Left lung (tissue), 10 donors: ENCODE data around the gene ERI3. TPM values are rescaled to one million over a fixed set of nuclear protein-coding genes. Genes with fewer than 3 reads are reported as not detected.

ENCODE experiments used
- ATAC-seq: fragments of 200-7000 bp; cut with Tn5 transposase; one replicate; pipeline ENCODE4 v1.9.1; 2020; ENCODE audit warnings: moderate library complexity
- DNase-seq, 4 donors: peaks; one replicate each; pipeline ENCODE4 v3.0.0-alpha.2; 2013 to 2020
- H3K27ac ChIP-seq, 2 donors: fragments of 200-600 bp; sonication (generic) in 1 of 2; one replicate each; pipeline versions ENCODE4 v1.5.0 to v1.8.0; 2020 to 2021
- H3K27me3 ChIP-seq, 2 donors: fragments of 200-600 bp; sonication (generic) in 1 of 2; one replicate each; pipeline versions ENCODE4 v1.5.0 to v1.8.0; 2020 to 2021
- H3K36me3 ChIP-seq, 2 donors: fragments of 200-600 bp; sonication (generic) in 1 of 2; one replicate each; pipeline versions ENCODE4 v1.5.0 to v1.8.0; 2020 to 2021
- H3K4me1 ChIP-seq, 2 donors: fragments of 200-600 bp; one replicate each; pipeline ENCODE4 v1.8.0; 2021
- H3K4me3 ChIP-seq, 2 donors: fragments of 200-600 bp; sonication (generic) in 1 of 2; one replicate each; pipeline versions ENCODE4 v1.5.0 to v1.8.0; 2020 to 2021; ENCODE audit warnings: mild to moderate bottlenecking in 1 of 2
- H3K9me3 ChIP-seq, 2 donors: fragments of 200-600 bp; sonication (generic) in 1 of 2; one replicate each; pipeline versions ENCODE4 v1.5.0 to v1.8.0; 2020 to 2021
- intact Hi-C, 2 donors: fragments of 100-400 bp; cut with DNase I; formaldehyde crosslinking; loops; one replicate each; pipeline versions ENCODE4 v1.11.2 to v1.14.2; 2022
- polyA plus RNA-seq, 6 donors: library from polyadenylated mRNA; unstranded; fragments of 120-200 nt; gene quantifications; one replicate each; pipeline ENCODE4 v1.2.1, GENCODE V29; 2013; ENCODE audit not compliant: insufficient read length in 6 of 6
- total RNA-seq, 2 donors: library from RNA; stranded (reverse); fragmentation: NEBNext Ultra II Directional; extraction: Animal tissue kit (Norgen Biotek cat#: 25700); gene quantifications; one replicate each; pipeline ENCODE4 v1.2.1, GENCODE V29; 2021
- TF ChIP-seq, protein P1 (sequence below), 2 donors: fragments of 200-600 bp; sonication (generic) in 1 of 2; IDR thresholded peaks; one replicate each; pipeline versions ENCODE4 v1.5.0 to v1.8.0; 2021; ENCODE audit warnings: antibody characterized with exemption in 2 of 2
- donor health status: DM: no; HTN: yes; CAD: no.
- donor health status: DM: no; HTN: no; CAD: no.

Gene ERI3
- total and polyA plus RNA-seq, 8 donors: 44.5 to 70.7 (median 65.3) TPM

DNA sequence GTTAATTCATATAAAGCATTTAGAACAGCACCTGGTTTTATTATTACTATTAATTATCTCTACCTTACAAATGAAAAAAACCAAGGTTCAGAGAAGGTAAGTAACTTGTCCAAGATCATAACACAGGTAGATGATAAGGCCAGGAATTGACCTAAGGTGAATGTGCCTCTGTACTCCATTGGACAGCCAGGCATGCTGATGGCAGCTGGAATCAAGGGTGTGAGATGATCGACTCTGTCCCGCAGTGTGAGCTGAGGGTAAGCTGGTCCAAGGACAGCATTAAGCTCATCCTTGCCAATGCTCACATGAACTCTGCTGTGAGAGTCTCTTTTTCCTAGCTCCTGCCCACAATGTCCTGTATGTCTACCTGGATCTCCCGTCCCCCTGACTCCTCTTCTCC is 83.4 kb downstream of the ERI3 start:
- no peaks in the 10 kb centered on the region for H3K27me3 ChIP-seq
- TF ChIP-seq, protein P1, sequence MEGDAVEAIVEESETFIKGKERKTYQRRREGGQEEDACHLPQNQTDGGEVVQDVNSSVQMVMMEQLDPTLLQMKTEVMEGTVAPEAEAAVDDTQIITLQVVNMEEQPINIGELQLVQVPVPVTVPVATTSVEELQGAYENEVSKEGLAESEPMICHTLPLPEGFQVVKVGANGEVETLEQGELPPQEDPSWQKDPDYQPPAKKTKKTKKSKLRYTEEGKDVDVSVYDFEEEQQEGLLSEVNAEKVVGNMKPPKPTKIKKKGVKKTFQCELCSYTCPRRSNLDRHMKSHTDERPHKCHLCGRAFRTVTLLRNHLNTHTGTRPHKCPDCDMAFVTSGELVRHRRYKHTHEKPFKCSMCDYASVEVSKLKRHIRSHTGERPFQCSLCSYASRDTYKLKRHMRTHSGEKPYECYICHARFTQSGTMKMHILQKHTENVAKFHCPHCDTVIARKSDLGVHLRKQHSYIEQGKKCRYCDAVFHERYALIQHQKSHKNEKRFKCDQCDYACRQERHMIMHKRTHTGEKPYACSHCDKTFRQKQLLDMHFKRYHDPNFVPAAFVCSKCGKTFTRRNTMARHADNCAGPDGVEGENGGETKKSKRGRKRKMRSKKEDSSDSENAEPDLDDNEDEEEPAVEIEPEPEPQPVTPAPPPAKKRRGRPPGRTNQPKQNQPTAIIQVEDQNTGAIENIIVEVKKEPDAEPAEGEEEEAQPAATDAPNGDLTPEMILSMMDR (IDR thresholded peaks at IDR 0.05): no peak
- DNase-seq (no peak), ATAC-seq (no peak)
- H3K4me1 ChIP-seq: peaks cover 0 to 19% of the 10 kb centered on the region in 2 donors
- no peak overlapping the region for H3K4me3 ChIP-seq
- no peaks in the 10 kb centered on the region for H3K9me3 ChIP-seq
- H3K27ac ChIP-seq: no peak overlapping the region
- intact Hi-C loops: no loop called here
- no peaks in the 10 kb centered on the region for H3K36me3 ChIP-seq

- no peak for DNase-seq
- TF ChIP-seq, protein P1 (IDR thresholded peaks at IDR 0.05): no peak
- no peak for ATAC-seq
- Histone ChIP-seq H3K36me3 (no peaks in the 10 kb centered on the region), H3K27ac (no peak overlapping the region), H3K4me1 (peaks cover 0 to 15% of the 10 kb centered on the region in 2 donors), H3K27me3 (no peaks in the 10 kb centered on the region), H3K4me3 (no peak overlapping the region), H3K9me3 (no peaks in the 10 kb centered on the region)
- intact Hi-C loops: no loop called here
Observed at GRCh38 chr1:44270686-44271628, 84.1 kb downstream of the ERI3 start.

- Histone ChIP-seq H3K27ac (no peak overlapping the region), H3K27me3 (no peaks in the 10 kb centered on the region), H3K4me1 (peaks cover 0 to 24% of the 10 kb centered on the region in 2 donors), H3K36me3 (no peaks in the 10 kb centered on the region), H3K9me3 (no peaks in the 10 kb centered on the region), H3K4me3 (no peak overlapping the region)
- TF ChIP-seq, protein P1 (IDR thresholded peaks at IDR 0.05): no peak
- ATAC-seq (no peak), DNase-seq (no peak)
- intact Hi-C loops: no loop called here
Observed at GRCh38 chr1:44268054-44268453, 87.0 kb downstream of the ERI3 start.

GRCh38 chr1:44267438-44267837 is 87.6 kb downstream of the ERI3 start:
- Histone ChIP-seq H3K27ac (no peak overlapping the region), H3K27me3 (no peaks in the 10 kb centered on the region), H3K4me1 (peaks cover 0 to 30% of the 10 kb centered on the region in 2 donors), H3K36me3 (no peaks in the 10 kb centered on the region), H3K9me3 (no peaks in the 10 kb centered on the region), H3K4me3 (no peak overlapping the region)
- ATAC-seq (no peak), DNase-seq (no peak)
- intact Hi-C loops: no loop called here
- TF ChIP-seq, protein P1 (IDR thresholded peaks at IDR 0.05): no peak
